ENCODE data around the gene PACSIN2. TPM values are rescaled to one million over a fixed set of nuclear protein-coding genes. Genes with fewer than 3 reads are reported as not detected.

Gene PACSIN2
- total RNA-seq, 1 donor from 2014 or later: 61.0 TPM

GRCh38 chr22:42897960-42898359 lies 117.0 kb downstream of the PACSIN2 start:
- no peaks in the 10 kb centered on the region for H3K9me3 Mint-ChIP-seq (ENCODE audit: low read depth)

GRCh38 chr22:42895541-42895981 lies 119.4 kb downstream of the PACSIN2 start:
- TF ChIP-seq CTCF (IDR thresholded peaks at IDR 0.05; ENCODE audit: unreplicated experiment): no peak
- Mint-ChIP-seq H3K4me3 (ENCODE audit: low read depth) (no peak overlapping the region), H3K36me3 (ENCODE audit: insufficient read depth) (no peaks in the 10 kb centered on the region), H3K9me3 (ENCODE audit: low read depth) (no peaks in the 10 kb centered on the region), H3K27me3 (no peaks in the 10 kb centered on the region), H3K27ac (no peak overlapping the region), H3K4me1 (ENCODE audit: low read depth) (no peaks in the 10 kb centered on the region)
- no peak for DNase-seq (ENCODE audit: low spot score, unreplicated experiment)

More at GRCh38 chr22:42897960-42898359, 117.0 kb downstream of the PACSIN2 start:
- H3K36me3 Mint-ChIP-seq (ENCODE audit: insufficient read depth): no peaks in the 10 kb centered on the region
- H3K27ac Mint-ChIP-seq: no peak overlapping the region
- TF ChIP-seq CTCF (IDR thresholded peaks at IDR 0.05; ENCODE audit: unreplicated experiment): no peak
- H3K4me1 Mint-ChIP-seq (ENCODE audit: low read depth): no peaks in the 10 kb centered on the region
- H3K27me3 Mint-ChIP-seq: no peaks in the 10 kb centered on the region
- H3K4me3 Mint-ChIP-seq (ENCODE audit: low read depth): no peak overlapping the region
- no peak for DNase-seq (ENCODE audit: low spot score, unreplicated experiment)

- Mint-ChIP-seq H3K4me3 (ENCODE audit: low read depth) (no peak overlapping the region), H3K36me3 (ENCODE audit: insufficient read depth) (no peaks in the 10 kb centered on the region), H3K27ac (no peak overlapping the region), H3K4me1 (ENCODE audit: low read depth) (no peaks in the 10 kb centered on the region), H3K9me3 (ENCODE audit: low read depth) (no peaks in the 10 kb centered on the region), H3K27me3 (no peaks in the 10 kb centered on the region)
- TF ChIP-seq CTCF (IDR thresholded peaks at IDR 0.05; ENCODE audit: unreplicated experiment): no peak
- no peak for DNase-seq (ENCODE audit: low spot score, unreplicated experiment)
Observed at GRCh38 chr22:42895087-42895486, 119.9 kb downstream of the PACSIN2 start.

GRCh38 chr22:42893371-42894150 lies 121.4 kb downstream of the PACSIN2 start:
- H3K27ac Mint-ChIP-seq: no peak overlapping the region
- no peaks in the 10 kb centered on the region for H3K27me3 Mint-ChIP-seq
- TF ChIP-seq CTCF (IDR thresholded peaks at IDR 0.05; ENCODE audit: unreplicated experiment): no peak
- no peak for DNase-seq (ENCODE audit: low spot score, unreplicated experiment)
- no peak overlapping the region for H3K4me3 Mint-ChIP-seq (ENCODE audit: low read depth)
- H3K9me3 Mint-ChIP-seq (ENCODE audit: low read depth): no peaks in the 10 kb centered on the region
- H3K36me3 Mint-ChIP-seq (ENCODE audit: insufficient read depth): peaks cover 3% of the 10 kb centered on the region
- H3K4me1 Mint-ChIP-seq (ENCODE audit: low read depth): no peaks in the 10 kb centered on the region

GRCh38 chr22:42892571-42893316 lies 122.2 kb downstream of the PACSIN2 start:
- Mint-ChIP-seq H3K9me3 (ENCODE audit: low read depth) (no peaks in the 10 kb centered on the region), H3K4me1 (ENCODE audit: low read depth) (peaks cover 5% of the 10 kb centered on the region), H3K27me3 (no peaks in the 10 kb centered on the region), H3K36me3 (ENCODE audit: insufficient read depth) (peaks cover 3% of the 10 kb centered on the region), H3K27ac (no peak overlapping the region), H3K4me3 (ENCODE audit: low read depth) (no peak overlapping the region)
- no peak for TF ChIP-seq CTCF (IDR thresholded peaks at IDR 0.05; ENCODE audit: unreplicated experiment)
- DNase-seq (ENCODE audit: low spot score, unreplicated experiment): no peak
